GM18870 (cell line): ENCODE measurements around the gene PAN3.
A peak's percentile ranks its signal among the peaks of the same experiment; 100 is the strongest.
"Not testable (repeated sequence)": the region's sequence is repeated elsewhere in the genome, so short reads cannot be mapped to it uniquely, and the experiment has no call there.

ENCODE experiments used
- ATAC-seq: cut with Tn5 transposase; IDR thresholded peaks from one replicate; pipeline ENCODE4 v1.9.1; 2021; ENCODE audit warnings: moderate library complexity; ENCODE audit not compliant: unreplicated experiment

PAN3 gene, protein sequence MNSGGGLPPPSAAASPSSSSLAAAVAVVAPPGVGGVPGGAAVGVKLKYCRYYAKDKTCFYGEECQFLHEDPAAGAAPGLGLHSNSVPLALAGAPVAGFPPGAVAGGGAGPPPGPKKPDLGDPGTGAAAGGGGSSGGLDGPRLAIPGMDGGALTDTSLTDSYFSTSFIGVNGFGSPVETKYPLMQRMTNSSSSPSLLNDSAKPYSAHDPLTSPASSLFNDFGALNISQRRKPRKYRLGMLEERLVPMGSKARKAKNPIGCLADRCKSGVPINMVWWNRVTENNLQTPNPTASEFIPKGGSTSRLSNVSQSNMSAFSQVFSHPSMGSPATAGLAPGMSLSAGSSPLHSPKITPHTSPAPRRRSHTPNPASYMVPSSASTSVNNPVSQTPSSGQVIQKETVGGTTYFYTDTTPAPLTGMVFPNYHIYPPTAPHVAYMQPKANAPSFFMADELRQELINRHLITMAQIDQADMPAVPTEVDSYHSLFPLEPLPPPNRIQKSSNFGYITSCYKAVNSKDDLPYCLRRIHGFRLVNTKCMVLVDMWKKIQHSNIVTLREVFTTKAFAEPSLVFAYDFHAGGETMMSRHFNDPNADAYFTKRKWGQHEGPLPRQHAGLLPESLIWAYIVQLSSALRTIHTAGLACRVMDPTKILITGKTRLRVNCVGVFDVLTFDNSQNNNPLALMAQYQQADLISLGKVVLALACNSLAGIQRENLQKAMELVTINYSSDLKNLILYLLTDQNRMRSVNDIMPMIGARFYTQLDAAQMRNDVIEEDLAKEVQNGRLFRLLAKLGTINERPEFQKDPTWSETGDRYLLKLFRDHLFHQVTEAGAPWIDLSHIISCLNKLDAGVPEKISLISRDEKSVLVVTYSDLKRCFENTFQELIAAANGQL

DNA sequence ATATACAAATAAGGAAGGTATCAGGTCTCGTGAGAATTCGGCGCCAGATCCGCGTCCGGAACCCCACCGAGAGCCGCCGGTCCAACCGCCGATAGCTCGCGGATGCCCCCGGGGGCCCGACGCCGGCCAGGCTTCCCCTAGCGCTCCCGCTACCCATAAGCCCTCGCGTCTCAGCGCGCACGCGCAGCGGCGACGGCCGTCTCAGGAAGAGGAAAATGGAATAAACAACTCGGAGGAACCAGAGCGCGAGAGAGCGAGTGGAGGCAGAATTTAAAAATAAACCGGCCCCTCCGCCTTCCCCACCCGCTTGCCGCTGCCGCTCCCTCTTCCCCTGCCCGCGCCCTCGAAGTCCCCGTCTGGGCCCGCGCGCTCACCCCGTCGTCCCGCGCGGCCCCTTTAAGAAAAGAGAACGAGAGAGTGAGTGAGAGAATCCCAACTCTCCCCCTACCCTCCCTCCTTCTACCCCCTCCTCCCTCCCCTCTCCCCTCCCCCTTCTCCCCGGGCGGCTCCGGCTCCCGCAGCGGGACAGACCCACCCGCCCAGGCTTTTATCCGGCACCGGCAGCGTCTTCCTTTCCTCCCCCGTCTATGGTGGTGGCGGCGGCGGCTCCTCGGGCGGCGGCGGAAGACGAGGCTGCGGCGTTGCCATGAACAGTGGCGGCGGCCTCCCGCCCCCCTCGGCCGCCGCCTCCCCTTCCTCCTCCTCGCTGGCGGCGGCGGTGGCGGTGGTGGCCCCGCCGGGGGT is at the start of gene PAN3:
Gene PAN3, plus strand, starts transcription at position 534 of the 744 bp plus-strand sequence. Its CDS starts 113 bp downstream, at position 647.
- peak; percentile 43 for ATAC-seq

- ATAC-seq: no peak
These were observed 49.3 kb upstream of the PAN3 start for GRCh38 chr13:28089065-28089464.

GRCh38 chr13:28092431-28092830 is 45.9 kb upstream of the PAN3 start:
- ATAC-seq: no peak

GRCh38 chr13:28093881-28094280 is 44.5 kb upstream of the PAN3 start:
- no peak for ATAC-seq

GRCh38 chr13:28094306-28094705 is 44.0 kb upstream of the PAN3 start:
- ATAC-seq: no peak

DNA sequence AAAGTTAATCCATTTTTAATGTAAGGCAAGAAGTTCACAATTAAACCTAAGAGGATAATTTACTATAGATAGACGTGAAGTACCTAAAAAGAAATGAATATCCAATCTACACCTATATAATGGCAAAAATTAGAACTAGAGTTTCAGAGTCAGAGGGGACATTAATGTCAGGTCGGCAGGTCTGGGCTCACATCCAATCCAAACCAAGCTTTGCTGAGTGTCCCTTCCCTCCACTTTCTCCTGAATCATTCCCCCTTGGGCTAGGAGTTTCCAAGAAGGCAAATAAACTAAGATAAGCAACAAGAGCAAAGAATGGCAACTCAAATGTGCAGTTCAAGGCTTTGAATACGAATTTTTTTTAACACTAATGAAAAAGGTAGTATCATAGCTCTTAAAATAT is 40.8 kb upstream of the PAN3 start:
- no peak for ATAC-seq

GRCh38 chr13:28099396-28100149 is 38.8 kb upstream of the PAN3 start:
- no peak for ATAC-seq

DNA sequence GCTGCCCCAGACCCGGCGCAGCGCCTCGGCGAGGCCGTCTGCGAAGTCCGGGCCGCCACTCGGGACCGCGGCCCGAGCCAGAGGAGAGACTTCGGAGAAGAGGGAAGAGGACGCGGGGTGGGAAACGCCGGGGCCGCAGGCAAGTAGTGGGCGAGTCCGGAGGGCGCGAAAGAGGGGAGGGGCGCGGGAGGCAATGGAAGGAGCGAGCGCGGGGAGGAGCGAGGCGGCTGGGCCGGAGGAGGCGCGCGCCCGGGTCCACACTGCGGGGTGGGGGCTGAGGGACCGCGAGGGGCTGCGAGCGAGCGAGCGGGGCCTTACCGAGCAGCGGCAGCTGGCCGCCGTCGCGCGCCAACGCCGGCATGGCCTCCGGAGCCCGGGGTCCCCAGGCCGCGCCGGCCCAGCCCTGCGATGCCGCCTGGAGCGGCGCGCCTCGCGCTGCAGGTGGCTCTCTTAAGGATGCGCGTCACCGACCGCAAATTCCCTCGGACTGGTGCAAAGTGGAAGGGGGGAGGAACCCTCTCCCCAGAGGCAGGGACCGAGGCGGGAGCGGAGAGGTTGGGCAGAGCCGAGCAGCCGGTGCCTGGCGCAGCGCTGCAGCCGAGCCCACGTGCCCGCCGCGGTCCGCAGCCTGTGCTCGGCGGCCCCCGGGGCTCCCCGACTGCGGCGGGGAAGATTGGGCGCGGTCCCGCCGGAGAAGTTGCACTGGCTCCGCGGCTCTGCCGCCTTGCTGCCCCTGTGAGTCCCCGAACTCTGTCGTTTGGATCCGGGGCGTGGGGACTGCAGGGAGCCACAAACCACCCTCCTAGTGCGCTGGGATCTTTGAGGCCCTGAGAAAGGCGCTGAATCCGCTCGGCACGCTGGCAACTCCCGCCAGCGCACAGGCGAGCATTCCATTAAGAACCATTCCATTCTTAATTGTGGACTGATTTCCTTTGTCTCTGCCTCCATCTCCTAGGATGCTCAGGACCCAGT is 37.9 kb upstream of the PAN3 start, which contains the start of gene FLT3:
Gene FLT3, minus strand, starts transcription at position 427 of the 972 bp plus-strand sequence. Its CDS starts 66 bp downstream, at position 361.
- no peak for ATAC-seq

DNA sequence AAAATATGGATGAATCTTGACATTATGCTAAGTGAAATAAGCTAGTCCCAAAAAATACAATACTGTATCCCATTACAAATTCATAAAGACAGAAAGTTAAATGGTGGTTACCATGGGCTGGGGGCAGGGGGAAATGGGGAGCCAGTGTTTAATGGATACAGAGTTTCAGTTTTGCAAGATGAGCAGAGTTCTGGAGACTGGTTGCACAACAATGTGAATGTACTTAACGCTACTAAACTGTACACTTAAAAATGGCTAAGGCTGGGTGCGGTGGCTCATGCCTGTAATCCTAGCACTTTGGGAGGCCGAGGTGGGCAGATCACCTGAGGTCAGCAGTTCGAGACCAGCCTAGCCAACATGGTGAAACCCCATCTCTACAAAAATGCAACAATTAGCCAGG is 36.5 kb upstream of the PAN3 start:
- not testable (repeated sequence) for ATAC-seq

GRCh38 chr13:28106976-28107375 is 31.4 kb upstream of the PAN3 start:
- no peak for ATAC-seq

- no peak for ATAC-seq
These were observed 27.9 kb upstream of the PAN3 start for GRCh38 chr13:28110414-28110813.

- ATAC-seq: no peak
These were observed 21.6 kb upstream of the PAN3 start for GRCh38 chr13:28116736-28117135.

- no peak for ATAC-seq
These were observed 20.5 kb upstream of the PAN3 start for GRCh38 chr13:28117689-28118377.

DNA sequence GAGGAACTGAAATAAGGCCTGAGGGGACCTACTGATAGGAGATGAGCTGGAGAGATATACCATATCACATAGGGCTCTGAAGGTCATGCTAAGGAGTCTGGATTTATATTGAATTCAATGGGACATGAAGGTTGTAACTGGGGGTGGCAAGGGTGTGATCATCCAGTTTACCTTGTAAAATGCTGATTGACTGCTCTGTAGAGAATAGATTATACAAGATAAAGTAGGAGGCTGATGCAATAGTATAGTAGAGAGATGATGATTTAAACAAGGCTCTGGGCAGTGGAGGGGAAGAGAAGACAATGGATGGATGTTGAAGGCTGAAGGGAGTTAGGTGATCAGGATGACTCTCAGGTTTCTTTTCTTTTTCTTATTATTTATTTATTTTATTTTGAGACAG is 18.0 kb upstream of the PAN3 start:
- ATAC-seq: no peak

- ATAC-seq: no peak
These were observed 17.1 kb upstream of the PAN3 start for GRCh38 chr13:28121224-28121623.

GRCh38 chr13:28128030-28128429 is 10.3 kb upstream of the PAN3 start:
- ATAC-seq: no peak

- no peak for ATAC-seq
These were observed 9.4 kb upstream of the PAN3 start for GRCh38 chr13:28128926-28129325.

GRCh38 chr13:28129911-28130693 is 8.2 kb upstream of the PAN3 start:
- ATAC-seq: no peak
